Measurements from ENCODE around the gene CCNI.
A peak's percentile ranks its signal among the peaks of the same experiment; 100 is the strongest.

The CCNI gene

DNA sequence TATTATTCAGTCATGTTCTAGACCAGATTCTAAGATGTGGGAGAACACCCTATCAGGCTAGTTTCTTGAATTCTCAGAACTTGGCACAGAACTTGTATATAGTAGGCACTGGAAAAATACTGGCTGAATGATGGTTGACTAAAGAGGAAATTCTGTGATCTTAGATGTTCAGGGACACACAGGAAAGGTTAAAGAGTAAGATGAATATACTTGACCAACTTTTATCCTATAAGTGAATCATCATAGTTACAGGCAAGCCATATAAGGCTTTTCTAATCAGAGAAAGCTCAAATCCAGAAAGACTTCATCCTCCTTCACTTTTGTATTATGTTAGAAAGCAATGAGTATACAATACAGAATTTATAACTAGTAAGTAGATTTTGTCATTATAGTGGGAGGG, 72.4 kb downstream of the CCNI start:
- DNase-seq: no peak

DNA sequence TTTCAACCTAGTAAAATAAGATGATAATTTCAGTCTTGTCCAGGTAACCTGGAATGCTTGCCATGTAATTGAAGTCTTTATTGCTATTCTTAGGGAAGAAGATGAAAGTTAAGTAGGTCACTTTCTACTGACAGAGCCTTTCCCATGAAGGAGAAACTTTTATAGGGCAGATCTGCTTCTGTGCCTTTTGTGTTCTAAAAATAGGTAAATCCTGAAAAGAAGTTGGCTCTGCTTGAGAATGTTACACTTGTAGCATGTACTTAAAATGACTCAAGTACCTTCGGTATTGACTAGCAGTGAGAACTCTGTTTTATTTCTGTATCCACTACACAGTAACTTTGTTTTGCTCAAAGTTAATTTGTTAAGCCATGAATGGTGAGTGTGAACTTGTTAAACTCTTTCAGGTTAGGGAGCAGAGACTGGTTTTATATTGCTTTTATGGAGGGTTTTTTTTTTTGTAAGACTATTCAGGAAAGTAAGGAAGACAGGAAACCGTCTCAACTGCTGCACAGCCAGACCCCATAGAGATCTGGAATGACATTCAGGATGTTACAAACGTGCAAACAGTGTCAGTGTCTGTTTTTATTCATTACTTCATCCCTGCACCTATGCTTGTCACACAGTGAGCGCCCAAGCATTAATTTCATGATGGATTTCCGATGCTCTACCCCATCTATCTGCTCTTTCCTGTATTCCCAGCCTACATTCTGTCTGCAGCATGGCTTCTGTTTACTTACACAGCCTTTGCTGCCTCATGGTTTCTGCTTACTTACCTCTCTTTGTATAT, 73.3 kb downstream of the CCNI start:
- DNase-seq: no peak

DNA sequence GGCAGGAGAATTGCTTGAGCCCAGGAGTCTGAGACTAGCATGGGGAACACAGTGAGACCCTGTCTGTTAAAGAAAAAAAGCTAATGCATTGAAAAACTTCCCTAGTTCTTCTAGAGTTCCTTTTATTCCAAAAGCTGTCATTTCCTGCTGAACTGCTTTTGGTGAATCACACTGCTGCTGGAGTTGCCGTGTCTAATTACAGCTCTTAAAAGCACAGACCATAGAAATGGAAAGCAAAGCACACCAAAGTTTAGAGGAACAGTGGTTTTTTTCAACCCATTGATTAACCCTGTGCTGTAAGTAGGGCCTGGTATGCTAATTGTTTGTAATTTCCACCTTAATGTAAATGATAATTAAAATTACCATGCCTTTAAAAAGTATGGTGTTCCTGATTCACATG, 73.9 kb downstream of the CCNI start:
- peak; percentile 55 to 80 (median 71) for DNase-seq

DNA sequence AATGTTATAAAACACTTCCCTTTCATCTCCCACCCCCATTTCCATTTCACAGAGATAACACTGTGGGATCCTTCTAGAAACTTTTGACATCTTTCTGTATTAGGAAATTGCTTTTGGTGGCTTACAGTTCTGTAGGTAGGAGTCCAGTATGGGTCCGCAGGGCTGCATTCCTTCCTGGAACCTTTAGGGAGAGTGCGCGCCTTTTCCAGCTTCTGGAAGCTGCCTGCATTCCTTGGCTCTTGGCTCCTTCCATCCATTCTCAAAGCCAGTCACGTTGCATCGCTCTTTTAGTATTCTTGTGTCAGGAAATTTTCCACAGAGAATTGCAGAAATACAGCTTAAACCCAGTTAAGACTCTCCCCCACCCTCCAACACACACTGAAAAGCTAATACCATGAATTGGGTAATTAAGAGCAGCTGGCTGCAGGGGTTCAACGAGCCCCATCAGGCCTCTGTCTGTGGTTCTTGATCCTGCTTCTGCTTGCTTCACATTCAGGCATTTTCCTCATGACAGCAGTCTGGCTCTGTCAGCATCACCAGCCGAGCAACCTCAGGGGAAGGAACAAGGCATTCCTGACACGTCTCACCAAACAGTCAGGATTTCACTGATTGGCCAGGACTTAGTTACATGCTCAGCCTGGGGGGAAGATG, 77.4 kb downstream of the CCNI start:
- DNase-seq: no peak

DNA sequence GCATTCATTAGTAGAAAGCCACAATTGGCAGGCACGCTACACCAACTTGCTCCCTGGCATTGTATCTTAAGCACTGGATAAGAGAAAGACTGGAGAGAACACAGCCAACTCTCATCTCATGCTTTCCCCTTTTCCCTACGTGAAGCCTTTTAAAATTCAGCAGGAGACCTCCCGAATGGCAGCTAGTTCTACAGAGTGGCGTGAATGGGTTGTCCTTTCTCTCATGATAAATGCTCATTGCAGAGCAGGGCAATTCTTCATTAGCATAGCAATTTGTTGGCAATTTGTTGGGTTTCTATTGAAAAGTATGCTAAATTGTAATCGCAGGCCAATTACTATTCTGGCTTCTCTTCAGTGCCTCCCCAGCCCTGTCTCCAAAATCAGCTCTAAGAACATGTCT, 78.3 kb downstream of the CCNI start:
- no peak for DNase-seq
